Dermis microvascular lymphatic vessel endothelial cell (primary cell): Measurements from ENCODE around the gene FKBP10. TPM values are rescaled to one million over a fixed set of nuclear protein-coding genes. Genes with fewer than 3 reads are reported as not detected.

Experiments used
- total RNA-seq: library from RNA; depleted of rRNA; stranded (reverse); fragments of >200 nt; gene quantifications from 2 replicates; pipeline ENCODE4 v1.2.1, GENCODE V29; 2014

The FKBP10 gene
- total RNA-seq, 1 donor from 2014 or later: 105 TPM

Other genes starting within 250 kb of the FKBP10 start
- not detected in 2 replicates for gene KRT9, start 240.9 kb upstream of the FKBP10 start, total RNA-seq
- not detected in 2 replicates for gene KRT14, start 226.1 kb upstream of the FKBP10 start, total RNA-seq
- not detected in 2 replicates for gene KRT16, start 200.2 kb upstream of the FKBP10 start, total RNA-seq
- 0.25 and 0.39 TPM in 2 replicates for gene KRT17, start 188.4 kb upstream of the FKBP10 start, total RNA-seq
- 43.6 and 66.6 TPM in 2 replicates for gene EIF1, start 124.1 kb upstream of the FKBP10 start, total RNA-seq
- not detected in 2 replicates for gene GAST, start 100.7 kb upstream of the FKBP10 start, total RNA-seq
- gene HAP1, start 78.4 kb upstream of the FKBP10 start, total RNA-seq: 0.13 and 0.25 TPM in 2 replicates
- 207 and 483 TPM in 2 replicates for gene JUP, start 26.3 kb upstream of the FKBP10 start, total RNA-seq
- gene P3H4, start 1.1 kb upstream of the FKBP10 start, total RNA-seq: 36.5 and 67.6 TPM in 2 replicates
- 57.8 and 63.1 TPM in 2 replicates for gene NT5C3B, start 23.2 kb downstream of the FKBP10 start, total RNA-seq
- gene KLHL10, start 24.8 kb downstream of the FKBP10 start, total RNA-seq: under 0.01 and 0.13 TPM in 2 replicates
- gene KLHL11, start 52.4 kb downstream of the FKBP10 start, total RNA-seq: 24.0 and 30.0 TPM in 2 replicates
- gene ACLY, start 105.9 kb downstream of the FKBP10 start, total RNA-seq: 205 and 232 TPM in 2 replicates
- gene ODAD4, start 117.6 kb downstream of the FKBP10 start, total RNA-seq: 0.13 and 0.25 TPM in 2 replicates
- 46.1 and 63.1 TPM in 2 replicates for gene CNP, start 153.8 kb downstream of the FKBP10 start, total RNA-seq
- 56.9 and 59.8 TPM in 2 replicates for gene DNAJC7, start 204.4 kb downstream of the FKBP10 start, total RNA-seq
- 32.2 and 45.9 TPM in 2 replicates for gene NKIRAS2, start 207.1 kb downstream of the FKBP10 start, total RNA-seq
- 0.13 and 0.25 TPM in 2 replicates for gene C17orf113, start 237.6 kb downstream of the FKBP10 start, total RNA-seq